Small intestine (tissue), 7 donors: Measurements from ENCODE around the gene TRIO. TPM values are rescaled to one million over a fixed set of nuclear protein-coding genes. Genes with fewer than 3 reads are reported as not detected.

ENCODE experiments used
- DNase-seq, 2 donors: peaks; one replicate each; pipeline versions ENCODE4 v3.0.0 to v3.0.0-alpha.2; 2013
- FAIRE-seq: peaks from 2 replicates; lab custom pipeline; 2012; peaks lifted over from hg19 to GRCh38; lab: Jason Lieb, UNC
- H3K27ac ChIP-seq, 3 donors: one replicate each; pipeline ENCODE4 v1.5.1; 2013; ENCODE audit warnings: low read length in 2 of 3, mild to moderate bottlenecking in 2 of 3, control low read depth in 1 of 3, inconsistent platforms in 1 of 3, low read depth in 1 of 3, moderate library complexity in 1 of 3
- H3K27me3 ChIP-seq, 3 donors: one replicate each; pipeline ENCODE4 v1.6.1; 2013; ENCODE audit warnings: low read length in 3 of 3, inconsistent platforms in 1 of 3; ENCODE audit not compliant: control insufficient read depth in 3 of 3, insufficient read depth in 3 of 3
- H3K36me3 ChIP-seq, 3 donors: one replicate each; pipeline ENCODE4 v1.6.1; 2013; ENCODE audit warnings: low read length in 3 of 3, inconsistent platforms in 1 of 3, low read depth in 1 of 3, mild to moderate bottlenecking in 1 of 3, moderate library complexity in 1 of 3; ENCODE audit not compliant: control insufficient read depth in 3 of 3, insufficient read depth in 2 of 3
- H3K4me1 ChIP-seq, 3 donors: one replicate each; pipeline ENCODE4 v1.6.1; 2013; ENCODE audit warnings: low read length in 2 of 3, inconsistent platforms in 1 of 3, low read depth in 1 of 3, mild to moderate bottlenecking in 1 of 3, moderate library complexity in 1 of 3; ENCODE audit not compliant: control insufficient read depth in 3 of 3, insufficient read depth in 2 of 3
- H3K4me3 ChIP-seq, 3 donors: one replicate each; pipeline ENCODE4 v1.5.1; 2013; ENCODE audit warnings: low read length in 3 of 3, control low read depth in 1 of 3, inconsistent platforms in 1 of 3, low read depth in 1 of 3, mild to moderate bottlenecking in 1 of 3, moderate library complexity in 1 of 3
- H3K9me3 ChIP-seq, 2 donors: one replicate each; pipeline ENCODE4 v1.6.1; 2013; ENCODE audit warnings: low read depth in 1 of 2, low read length in 1 of 2; ENCODE audit not compliant: control insufficient read depth in 2 of 2, insufficient read depth in 1 of 2
- WGBS, 3 donors: extraction: QIAGEN DNeasy Blood & Tissue Kit; methylation state at CpG; one replicate each; pipeline ENCODE4 v1.1.7; 2013; 5-methylcytosine and 5-hydroxymethylcytosine counted together
- polyA plus RNA-seq, 4 donors: library from polyadenylated mRNA; stranded (reverse) in 3 of 4; unstranded in 1 of 4; fragments of 200-250 nt in 3 of 4; fragments of 120-200 nt in 1 of 4; gene quantifications; one replicate each; pipeline versions ENCODE4 v1.2.1 to v1.2.3, GENCODE V29; 2013
- donor health status: healthy with polysubstance abuse.
- donor health status: control.
- donor health status: control.
- donor health status: Bipolar disorder and iron deficiency.
- donor health status: healthy.

Gene TRIO
- polyA plus RNA-seq, 4 donors: 13.2 to 50.8 (median 23.3) TPM

GRCh38 chr5:14115323-14115895, 27.7 kb upstream of the TRIO start:
- no peak for DNase-seq
- Histone ChIP-seq H3K27me3 (no peaks in the 10 kb centered on the region), H3K27ac (no peak overlapping the region), H3K36me3 (no peaks in the 10 kb centered on the region), H3K4me3 (no peak overlapping the region), H3K9me3 (peaks cover 0 to 3% of the 10 kb centered on the region in 2 donors), H3K4me1 (peaks cover 0 to 13% (median 0%) of the 10 kb centered on the region in 3 donors)
- no peak for FAIRE-seq
- 90 to 92% (median 91%) methylated on average over 7 of the region's 7 CpGs for WGBS, 3 donors

- Histone ChIP-seq H3K4me3 (no peak overlapping the region), H3K4me1 (peaks cover 0 to 1% (median 0%) of the 10 kb centered on the region in 3 donors), H3K27me3 (no peaks in the 10 kb centered on the region), H3K9me3 (no peaks in the 10 kb centered on the region), H3K36me3 (no peaks in the 10 kb centered on the region), H3K27ac (no peak overlapping the region)
- WGBS, 3 donors: 77 to 89% (median 88%) methylated on average over 15 of the region's 15 CpGs
- DNase-seq: no peak
- FAIRE-seq: no peak
Measured at GRCh38 chr5:14118551-14119320, 24.4 kb upstream of the TRIO start.

DNA sequence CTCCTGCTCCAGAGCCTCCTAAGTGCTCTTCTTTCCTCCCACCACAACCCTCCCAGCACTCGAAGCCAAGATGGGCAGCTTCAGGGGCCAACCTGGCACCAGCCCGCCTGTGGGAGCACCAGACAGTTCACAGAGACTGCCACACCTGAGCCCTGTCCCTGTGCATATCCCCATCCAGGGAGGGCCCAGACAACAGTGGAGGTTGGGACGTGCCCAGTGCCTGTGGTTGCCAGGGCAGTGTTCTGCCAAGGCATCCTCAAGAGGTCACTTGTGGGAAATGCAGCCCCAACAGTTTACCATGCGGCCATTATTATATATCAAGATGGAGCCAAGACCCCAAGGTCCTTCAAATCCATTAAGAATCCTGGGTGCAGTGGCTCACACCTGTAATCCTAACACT, 23.0 kb upstream of the TRIO start:
- H3K36me3 ChIP-seq: no peaks in the 10 kb centered on the region
- no peak for DNase-seq
- no peak overlapping the region for H3K4me3 ChIP-seq
- H3K9me3 ChIP-seq: no peaks in the 10 kb centered on the region
- 84 to 95% (median 90%) methylated on average over 4 of the region's 4 CpGs for WGBS, 3 donors
- no peak overlapping the region for H3K27ac ChIP-seq
- FAIRE-seq: no peak
- H3K27me3 ChIP-seq: no peaks in the 10 kb centered on the region
- H3K4me1 ChIP-seq: no peaks in the 10 kb centered on the region

DNA sequence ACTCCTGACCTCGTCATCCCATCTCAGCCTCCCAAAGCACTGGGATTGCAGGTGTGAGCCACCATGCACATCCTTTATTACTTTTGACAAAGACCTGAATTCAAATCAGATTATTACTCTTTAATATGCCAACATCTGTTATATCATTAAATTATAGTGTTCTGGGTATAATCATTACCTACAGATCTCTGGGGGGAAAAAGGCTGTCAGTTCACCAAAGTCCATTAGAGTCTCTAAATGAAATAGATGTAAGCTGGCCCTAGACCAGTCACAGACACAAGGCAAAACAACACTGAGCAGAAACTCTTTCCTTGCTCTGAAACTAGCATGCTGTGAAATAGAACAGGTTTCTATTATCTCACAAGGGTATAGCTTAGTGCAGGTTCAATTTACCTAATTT, 21.6 kb upstream of the TRIO start:
- Histone ChIP-seq H3K4me1 (no peaks in the 10 kb centered on the region), H3K36me3 (no peaks in the 10 kb centered on the region), H3K27ac (no peak overlapping the region), H3K9me3 (no peaks in the 10 kb centered on the region), H3K27me3 (no peaks in the 10 kb centered on the region), H3K4me3 (no peak overlapping the region)
- FAIRE-seq: no peak
- WGBS, 3 donors: 78 to 84% (median 81%) methylated on average over 1 of the region's 1 CpG
- no peak for DNase-seq

DNA sequence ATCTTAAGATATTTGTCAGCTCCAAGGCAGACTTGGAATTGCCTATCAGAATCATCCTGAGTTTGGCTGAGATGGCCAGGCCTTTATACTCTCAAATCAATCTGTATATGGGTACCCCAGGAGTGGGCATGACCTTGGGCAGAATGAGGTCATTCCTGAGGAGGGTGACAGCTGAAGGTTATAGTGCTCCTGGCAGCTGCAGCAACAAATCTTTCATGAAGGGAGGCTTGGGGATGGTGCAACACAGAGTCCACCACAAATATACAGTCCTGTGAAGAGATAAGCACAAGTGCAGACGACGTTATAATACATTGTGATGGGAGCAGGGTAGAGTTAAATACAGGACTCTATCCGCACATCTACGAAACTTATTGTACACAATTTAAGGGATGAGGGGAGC, 21.1 kb upstream of the TRIO start:
- no peaks in the 10 kb centered on the region for H3K27me3 ChIP-seq
- no peak for FAIRE-seq
- 84 to 95% (median 87%) methylated on average over 4 of the region's 4 CpGs for WGBS, 3 donors
- no peak overlapping the region for H3K27ac ChIP-seq
- no peak for DNase-seq
- no peaks in the 10 kb centered on the region for H3K4me1 ChIP-seq
- H3K9me3 ChIP-seq: no peaks in the 10 kb centered on the region
- no peak overlapping the region for H3K4me3 ChIP-seq
- H3K36me3 ChIP-seq: no peaks in the 10 kb centered on the region

DNA sequence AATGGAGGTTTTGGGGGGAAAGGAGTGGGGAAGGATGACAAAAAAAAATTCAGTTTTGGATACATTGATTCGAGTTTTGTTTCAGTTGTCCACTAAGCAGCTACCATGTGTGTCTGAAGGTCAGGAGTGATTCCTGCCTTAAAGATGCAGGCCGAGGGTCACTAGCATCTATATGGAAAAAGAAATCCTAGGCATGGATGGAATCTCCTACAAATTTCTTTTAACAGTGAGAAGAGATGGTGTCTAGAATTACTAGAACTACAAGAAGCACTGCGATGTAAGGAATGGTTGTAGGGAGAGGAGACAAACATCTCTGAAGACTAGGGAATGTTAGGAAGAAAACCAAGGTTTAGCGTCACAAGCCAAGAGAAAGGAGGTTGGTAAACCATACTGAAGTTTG, 19.6 kb upstream of the TRIO start:
- Histone ChIP-seq H3K36me3 (no peaks in the 10 kb centered on the region), H3K27me3 (no peaks in the 10 kb centered on the region), H3K27ac (no peak overlapping the region), H3K9me3 (no peaks in the 10 kb centered on the region), H3K4me3 (no peak overlapping the region), H3K4me1 (no peaks in the 10 kb centered on the region)
- FAIRE-seq (no peak), DNase-seq (no peak)
- 91 to 94% (median 91%) methylated on average over 4 of the region's 4 CpGs for WGBS, 3 donors

DNA sequence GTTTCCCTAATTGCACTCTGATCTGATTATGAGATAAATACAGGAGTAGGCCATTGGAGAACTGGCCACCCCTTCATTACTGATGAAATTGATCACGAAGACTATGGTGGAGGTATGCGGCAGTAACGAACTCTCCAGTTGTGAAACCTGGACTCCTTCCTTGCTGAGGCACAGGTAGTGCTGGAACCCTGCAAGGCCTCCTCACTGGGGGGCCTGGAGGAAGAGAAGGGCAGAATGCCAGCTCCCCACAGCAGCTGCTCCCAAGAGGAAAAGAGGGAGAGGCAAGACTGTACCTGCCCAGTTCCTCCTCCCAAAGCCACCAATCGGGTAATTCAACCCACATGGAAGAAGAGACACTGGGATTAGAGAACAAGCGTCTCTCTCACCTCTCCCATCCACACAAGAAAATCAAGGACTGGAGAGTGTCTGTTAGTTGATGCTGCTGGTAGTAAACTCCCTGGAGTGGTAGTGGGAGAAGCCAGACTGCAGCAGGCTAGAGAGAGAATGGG, 19.1 kb upstream of the TRIO start:
- 94 to 97% (median 97%) methylated on average over 5 of the region's 5 CpGs for WGBS, 3 donors
- FAIRE-seq (no peak), DNase-seq (no peak)
- H3K4me1 ChIP-seq: no peaks in the 10 kb centered on the region
- H3K36me3 ChIP-seq: no peaks in the 10 kb centered on the region
- no peaks in the 10 kb centered on the region for H3K27me3 ChIP-seq
- H3K27ac ChIP-seq: no peak overlapping the region
- no peak overlapping the region for H3K4me3 ChIP-seq
- no peaks in the 10 kb centered on the region for H3K9me3 ChIP-seq

GRCh38 chr5:14125262-14125661, 17.9 kb upstream of the TRIO start:
- H3K27ac ChIP-seq: no peak overlapping the region
- DNase-seq (no peak), FAIRE-seq (no peak)
- H3K36me3 ChIP-seq: no peaks in the 10 kb centered on the region
- H3K4me3 ChIP-seq: no peak overlapping the region
- peaks cover 0 to 3% (median 0%) of the 10 kb centered on the region in 3 donors for H3K27me3 ChIP-seq
- no peaks in the 10 kb centered on the region for H3K9me3 ChIP-seq
- 82 to 91% (median 86%) methylated on average over 1 of the region's 1 CpG for WGBS, 3 donors
- no peaks in the 10 kb centered on the region for H3K4me1 ChIP-seq
